NCI-H748 (cell line): ENCODE data around the gene SETD4.
"Not testable (repeated sequence)": the region's sequence is repeated elsewhere in the genome, so short reads cannot be mapped to it uniquely, and the experiment has no call there.

ENCODE experiments used
- DNase-seq: peaks from one replicate; lab custom pipeline; 2025; ENCODE audit not compliant: unreplicated experiment; lab: John Stamatoyannopoulos, UW

The SETD4 gene, protein sequence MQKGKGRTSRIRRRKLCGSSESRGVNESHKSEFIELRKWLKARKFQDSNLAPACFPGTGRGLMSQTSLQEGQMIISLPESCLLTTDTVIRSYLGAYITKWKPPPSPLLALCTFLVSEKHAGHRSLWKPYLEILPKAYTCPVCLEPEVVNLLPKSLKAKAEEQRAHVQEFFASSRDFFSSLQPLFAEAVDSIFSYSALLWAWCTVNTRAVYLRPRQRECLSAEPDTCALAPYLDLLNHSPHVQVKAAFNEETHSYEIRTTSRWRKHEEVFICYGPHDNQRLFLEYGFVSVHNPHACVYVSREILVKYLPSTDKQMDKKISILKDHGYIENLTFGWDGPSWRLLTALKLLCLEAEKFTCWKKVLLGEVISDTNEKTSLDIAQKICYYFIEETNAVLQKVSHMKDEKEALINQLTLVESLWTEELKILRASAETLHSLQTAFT

DNA sequence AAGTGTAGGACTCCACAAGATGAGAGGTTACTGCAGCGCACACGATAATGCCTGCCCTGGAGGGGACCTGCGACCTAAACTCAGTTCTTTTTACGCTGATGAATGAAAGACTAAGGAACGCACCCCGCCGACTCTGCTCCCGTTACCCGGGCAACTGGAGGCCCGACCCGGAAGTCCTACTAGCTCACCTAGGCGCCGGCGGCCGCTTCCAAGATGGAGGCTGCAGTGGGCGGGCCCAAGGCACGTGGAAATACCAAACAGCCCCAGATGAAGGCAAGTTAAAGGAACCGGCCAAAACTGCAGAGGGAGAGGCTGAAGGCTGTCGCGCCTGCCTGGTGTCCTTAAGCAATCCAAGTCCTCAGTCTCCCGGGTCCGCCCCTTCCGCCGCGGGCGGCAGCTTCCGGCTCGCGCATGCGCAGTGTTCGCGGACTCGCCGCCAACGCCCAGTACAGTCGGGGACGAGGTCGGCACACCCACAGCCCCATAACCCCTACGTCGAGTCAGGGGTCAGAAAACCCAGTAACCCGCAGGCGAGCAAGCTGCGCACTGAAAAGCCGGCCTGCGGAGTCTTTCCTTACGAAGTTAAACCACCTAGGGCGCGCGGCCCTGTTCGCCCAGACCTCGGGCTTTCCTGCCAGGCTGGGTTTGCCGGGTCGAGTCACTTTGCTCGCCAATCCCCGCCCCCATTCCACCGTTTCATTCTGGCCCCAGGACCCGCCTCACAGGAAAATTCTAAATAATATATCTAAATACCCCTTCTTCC lies at the start of gene SETD4:
Gene SETD4 (minus strand): TSS at position 368 of the 763 bp plus-strand sequence. CDS start 1,638 bp downstream, outside the sequence.
- peak; percentile 91 for DNase-seq

DNA sequence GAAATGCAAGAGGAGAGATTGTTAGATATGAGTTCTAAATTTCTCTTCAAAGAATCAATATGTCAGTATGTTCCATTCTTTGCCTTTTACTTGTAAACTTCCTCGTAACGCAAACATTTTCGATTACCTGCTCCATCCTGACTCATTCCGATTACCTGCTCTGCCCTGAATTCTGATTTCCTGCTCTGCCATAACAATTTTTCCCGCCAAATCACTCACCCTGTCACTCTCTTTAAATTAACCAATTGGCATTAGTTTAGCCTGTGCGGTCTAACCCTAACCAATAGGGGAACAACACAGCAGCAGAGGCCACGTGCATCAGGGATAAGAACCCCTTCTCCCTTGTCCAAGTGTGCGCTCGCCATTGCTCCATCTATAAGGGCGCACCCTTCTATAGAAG lies 49.5 kb upstream of the SETD4 start:
- DNase-seq, result no peak

DNA sequence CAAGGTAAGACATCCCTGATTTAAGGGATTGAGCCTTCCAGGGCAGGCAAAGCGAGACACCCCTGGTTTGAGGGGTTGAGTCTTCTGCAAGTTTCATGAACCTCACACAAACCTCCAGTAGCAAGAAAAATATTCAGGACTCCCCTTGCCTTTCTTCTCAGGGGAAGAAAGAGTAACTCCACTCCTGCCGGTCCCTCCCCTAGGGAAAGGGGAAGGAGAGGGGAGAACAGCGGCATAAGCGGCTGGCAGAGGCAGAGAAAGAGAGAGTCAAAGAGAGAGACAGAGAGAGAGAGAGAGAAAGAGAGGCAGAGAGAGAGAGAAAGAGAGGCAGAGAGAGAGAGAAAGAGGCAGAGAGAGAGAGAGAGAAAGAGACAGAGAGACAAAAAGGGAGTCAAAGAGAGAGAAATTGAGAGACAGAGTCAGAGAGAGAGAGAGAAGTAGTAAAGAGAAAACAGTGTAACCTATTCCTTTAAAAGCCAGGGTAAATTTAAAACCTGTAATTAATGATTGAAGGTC lies 45.1 kb upstream of the SETD4 start:
- DNase-seq, result no peak

DNA sequence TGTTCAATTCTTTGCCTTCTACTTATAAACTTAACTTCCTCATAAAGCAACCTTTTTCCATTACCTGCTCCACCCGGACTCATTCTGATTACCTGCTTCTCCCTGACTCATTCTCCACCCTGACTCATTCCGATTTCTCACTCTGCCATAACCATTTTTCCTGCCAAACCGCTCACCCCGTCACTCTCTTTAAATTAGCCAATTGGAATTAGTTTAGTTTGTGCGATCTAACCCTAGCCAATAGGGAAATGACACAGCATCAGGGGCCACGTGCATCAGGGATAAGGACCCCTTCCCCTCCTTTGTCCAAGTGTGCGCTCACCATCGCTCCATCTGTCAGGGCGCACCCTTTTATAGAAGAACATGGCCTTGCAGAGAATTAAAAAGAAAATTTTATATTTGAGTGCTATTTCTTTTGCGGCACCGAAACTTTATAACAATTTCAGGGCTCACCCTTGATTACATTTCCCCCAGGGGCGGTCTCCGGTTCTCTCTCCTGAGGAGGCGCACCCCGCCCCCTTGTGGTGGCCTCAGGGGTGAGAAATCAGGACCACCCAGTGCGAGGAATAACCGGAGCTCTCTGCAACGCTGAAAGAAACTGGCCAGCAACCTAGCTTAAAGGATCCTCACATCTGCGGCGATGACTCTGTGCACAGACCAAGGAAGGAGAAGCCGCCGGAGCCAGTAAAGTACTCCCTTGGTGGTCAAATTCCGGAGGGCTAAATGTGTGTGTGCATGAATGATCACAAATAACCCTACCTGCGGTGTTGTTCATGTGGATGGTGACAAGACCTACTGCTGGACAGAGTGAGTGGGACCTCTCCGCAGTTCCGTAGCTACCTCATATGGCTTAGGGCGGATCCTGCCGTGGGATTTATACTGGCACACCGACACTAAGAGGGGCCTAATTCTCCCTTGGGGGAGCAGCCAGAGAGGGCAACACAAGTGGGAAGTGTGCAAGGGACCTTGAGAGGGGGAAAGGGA lies 44.3 kb upstream of the SETD4 start:
- DNase-seq, result no peak

DNA sequence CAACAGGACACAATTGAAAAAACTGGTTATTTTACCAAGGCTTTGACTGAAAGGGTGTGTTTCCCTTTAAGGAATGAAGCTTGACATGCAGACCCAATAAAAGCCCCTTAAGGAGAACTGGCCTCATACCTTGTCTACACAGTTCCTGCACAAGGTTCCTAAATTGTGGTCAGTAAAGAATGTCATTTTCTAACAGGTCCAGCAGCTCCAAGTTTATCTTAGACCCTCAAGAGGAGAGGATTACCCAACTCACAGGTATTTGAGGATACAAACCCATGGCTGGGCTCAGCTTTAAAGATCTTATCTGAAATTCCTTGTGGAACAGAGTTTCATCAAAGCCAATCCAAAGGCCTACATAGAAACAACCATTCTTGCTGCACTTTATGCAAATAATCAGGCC lies 43.1 kb upstream of the SETD4 start:
- no peak for DNase-seq

DNA sequence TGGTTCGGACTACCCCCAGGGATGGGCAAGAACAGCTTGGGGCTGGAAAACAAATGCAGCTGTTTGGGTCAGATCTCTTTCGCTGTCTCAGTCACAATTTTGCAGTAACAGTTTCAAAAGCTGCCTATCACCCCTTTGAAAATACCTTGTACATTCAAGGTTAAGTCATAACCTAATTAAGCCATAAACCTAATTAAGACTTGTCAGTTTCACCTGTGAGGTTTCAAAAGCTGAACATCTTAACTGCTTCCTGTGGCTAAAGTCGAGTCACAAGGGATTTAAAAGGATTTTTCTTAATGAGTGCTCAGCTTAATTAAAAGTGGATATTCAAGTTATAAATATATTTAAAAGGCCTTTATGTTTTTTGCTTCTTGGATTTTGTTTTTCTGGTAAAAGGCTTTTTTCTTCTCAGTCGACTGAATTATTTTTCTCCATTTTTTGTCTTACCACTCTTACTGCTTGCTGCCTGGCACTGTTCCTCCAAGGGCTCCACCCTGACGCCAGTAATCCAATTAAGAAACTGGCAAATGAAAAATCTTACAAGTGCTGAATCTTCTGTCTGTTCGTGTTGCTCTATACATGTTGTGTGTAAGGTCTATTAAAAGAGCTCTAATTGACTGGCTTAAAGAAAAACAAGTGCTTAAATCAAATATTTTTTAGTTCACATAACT lies 40.8 kb upstream of the SETD4 start:
- no peak for DNase-seq

DNA sequence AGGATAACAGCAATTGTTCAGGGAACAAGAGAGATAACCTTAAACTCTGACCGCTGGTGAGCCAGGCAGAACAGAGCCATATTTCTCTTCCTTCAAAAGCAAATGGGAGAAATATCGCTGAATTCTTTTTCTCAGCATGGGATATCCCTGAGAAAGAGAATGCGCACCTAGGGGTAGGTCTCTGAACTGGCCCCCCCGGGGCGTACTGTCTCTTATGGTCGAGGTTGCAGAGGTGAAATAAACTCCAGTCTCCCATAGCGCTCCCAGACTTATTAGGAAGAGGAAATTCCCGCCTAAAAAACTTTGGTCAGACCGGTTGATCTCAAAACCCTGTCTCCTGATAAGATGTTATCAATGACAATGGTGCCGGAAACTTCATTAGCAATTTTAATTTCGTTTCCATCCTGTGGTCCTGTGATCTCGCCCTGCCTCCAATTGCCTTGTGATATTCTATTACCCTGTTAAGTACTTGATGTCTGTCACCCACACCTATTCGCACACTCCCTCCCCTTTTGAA lies 39.4 kb upstream of the SETD4 start:
- DNase-seq, result not testable (repeated sequence)

DNA sequence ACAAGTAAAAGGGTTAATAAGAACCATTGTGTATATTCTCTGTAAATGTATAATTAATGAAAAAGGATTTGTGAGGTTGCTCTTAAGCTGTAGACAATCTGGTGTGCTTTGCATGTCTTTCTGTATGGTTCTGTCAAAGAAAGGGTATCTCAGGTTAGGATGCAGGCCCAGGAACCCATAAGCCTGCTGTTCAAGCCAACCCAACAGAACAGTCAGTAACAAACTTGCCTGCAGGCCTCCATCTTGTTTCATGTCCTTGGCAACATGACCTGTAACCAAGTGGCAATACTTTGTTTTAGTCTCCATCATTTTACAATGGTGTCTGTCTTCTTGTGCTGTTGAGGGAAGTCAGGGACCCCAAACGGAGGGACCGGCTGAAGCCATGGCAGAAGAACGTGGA lies 38.7 kb upstream of the SETD4 start:
- DNase-seq, result no peak

DNA sequence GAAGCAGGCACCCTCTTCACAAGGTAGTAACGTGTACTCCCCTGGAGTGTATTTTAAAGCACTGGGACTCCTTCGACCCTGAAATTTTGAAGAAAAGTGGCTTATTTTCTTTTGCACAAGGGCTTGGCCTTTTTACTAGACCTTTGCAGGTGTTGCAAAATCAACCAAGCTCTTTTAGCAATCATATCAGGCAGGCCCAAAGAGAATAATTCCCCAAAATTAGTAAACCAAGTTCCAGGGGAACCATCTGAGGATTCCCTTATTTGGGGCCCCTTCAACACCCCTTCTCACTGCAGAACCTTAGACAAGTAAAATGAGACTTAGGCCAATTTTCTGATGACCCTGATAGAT lies 37.8 kb upstream of the SETD4 start:
- DNase-seq, result no peak

DNA sequence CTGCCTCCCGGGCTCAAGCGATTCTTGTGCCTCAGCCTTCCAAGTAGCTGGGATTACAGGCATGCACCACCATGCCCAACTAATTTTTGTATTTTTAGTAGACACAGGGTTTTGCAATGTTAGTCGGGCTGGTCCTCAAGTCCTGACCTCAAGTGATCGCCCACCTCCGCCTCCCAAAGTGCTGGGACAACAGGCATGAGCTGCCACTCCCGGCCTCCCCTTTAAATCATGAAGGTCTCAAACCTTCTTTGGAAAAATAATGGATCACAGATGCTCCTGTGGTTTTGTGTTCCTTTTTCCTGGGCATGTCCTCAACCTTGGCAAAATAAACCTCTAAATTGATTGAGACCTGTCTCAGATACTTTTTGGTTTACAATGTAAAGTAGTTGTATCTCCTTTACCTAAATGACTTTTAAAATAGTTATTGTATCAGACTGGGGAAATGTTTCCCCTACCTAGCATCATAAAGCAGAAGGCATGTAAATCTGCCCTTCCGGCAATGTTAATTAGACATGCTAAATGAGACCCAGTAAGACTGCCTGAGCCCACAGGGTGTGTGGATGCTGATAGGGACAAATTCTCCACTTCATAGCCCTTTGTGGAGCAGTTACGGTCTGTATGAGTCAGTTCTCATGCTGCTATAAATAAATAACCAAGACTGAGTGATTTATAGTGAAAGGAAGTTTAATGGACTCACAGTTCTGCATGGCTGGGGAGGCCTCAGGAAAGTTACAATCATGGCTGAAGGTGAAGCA lies 37.3 kb upstream of the SETD4 start:
- no peak for DNase-seq

DNA sequence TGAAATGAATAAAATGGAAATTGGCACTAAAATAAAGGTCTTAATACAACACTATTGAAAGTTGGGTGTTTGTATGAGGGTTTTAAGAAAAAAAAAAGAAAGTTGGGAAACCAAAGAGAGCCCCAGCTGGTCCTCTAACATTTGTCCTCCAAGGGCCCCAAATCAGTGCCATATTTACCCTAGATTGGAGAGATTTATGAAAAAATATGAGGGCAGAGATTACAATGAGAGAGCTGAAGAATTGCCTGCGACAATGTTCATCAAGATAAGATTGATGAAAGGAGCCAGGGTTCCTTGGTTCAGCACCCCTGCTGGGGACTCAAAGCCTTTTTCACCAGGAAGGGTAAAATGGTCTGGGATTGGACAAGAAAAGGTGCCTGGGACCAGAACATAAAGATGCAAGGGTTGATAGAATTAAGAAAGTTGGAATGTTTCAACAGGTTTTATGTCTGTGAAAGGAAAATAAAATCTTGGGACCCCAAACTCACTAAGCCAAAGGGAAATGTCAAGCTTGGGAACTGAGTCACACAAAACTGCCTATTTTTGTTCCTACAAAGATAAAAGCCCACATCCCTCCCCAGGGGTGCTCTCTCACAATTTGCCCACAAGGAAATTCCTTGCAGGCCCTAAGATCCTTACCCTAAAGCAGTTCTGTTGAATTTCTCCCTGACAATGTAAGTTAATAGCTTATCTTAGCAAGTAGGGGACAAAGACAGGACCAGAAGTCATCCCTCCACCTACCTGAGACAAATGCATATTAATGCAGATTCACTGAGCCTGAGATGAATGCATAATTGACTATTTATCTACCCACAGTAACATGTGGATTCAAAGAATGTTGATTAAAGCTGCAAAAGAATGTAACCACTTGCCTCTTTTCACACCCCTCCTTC lies 36.3 kb upstream of the SETD4 start:
- no peak for DNase-seq

DNA sequence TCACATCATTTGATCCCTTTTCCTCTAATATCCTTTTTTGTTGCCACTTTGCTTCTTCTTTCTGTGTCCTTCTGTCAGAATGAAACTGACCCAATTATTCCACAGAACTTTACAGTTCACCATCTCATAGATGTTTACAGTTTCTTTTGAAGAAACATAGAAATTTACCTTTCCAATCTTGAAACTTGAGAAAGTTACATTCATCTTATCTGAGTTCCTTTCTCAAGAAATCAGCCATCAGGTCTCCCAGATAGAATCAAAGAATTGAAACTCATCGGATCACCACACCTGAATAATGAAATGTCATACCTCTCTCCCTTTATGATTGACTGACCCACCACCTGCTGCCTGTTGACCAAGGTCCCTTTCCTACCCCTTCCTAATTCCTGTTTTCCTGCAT lies 33.2 kb upstream of the SETD4 start:
- no peak for DNase-seq

DNA sequence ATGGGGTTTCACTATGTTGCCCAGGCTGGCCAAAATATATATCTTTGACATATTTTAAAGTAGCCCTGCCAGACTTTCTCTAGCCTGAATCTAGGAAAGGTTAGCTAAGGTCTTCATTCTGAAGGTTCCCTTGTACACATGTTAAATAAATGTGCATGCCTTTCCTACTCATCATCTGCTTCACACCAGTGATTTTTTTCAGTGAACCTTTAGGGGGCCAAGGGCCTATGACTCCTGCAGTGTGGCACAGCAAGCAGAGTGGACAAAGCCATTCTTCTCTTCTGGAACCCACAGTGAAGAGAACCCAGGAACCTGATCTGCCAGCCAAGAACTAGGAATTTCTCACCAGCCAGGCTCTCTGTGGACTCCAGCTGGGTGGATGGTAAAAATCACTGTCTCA lies 32.4 kb upstream of the SETD4 start:
- DNase-seq, result no peak

DNA sequence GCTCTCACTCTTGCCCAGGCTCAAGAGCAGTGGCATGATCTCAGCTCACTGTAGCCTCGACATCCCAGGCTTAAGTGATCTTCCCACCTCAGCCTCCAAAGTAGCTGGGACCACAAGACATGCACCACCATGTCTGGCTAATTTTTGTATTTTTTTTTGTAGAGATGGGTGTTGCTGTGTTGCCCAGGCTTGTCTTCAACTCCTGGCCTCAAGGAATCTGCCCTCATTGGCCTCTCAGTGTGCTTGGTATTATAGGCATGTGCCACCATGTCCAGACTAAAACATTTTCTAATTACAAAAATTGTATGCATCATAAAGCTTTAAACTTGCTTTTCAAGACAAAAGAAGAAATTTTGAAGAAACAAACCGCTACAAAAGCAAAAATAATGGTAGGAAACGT lies 29.6 kb upstream of the SETD4 start:
- DNase-seq, result no peak

DNA sequence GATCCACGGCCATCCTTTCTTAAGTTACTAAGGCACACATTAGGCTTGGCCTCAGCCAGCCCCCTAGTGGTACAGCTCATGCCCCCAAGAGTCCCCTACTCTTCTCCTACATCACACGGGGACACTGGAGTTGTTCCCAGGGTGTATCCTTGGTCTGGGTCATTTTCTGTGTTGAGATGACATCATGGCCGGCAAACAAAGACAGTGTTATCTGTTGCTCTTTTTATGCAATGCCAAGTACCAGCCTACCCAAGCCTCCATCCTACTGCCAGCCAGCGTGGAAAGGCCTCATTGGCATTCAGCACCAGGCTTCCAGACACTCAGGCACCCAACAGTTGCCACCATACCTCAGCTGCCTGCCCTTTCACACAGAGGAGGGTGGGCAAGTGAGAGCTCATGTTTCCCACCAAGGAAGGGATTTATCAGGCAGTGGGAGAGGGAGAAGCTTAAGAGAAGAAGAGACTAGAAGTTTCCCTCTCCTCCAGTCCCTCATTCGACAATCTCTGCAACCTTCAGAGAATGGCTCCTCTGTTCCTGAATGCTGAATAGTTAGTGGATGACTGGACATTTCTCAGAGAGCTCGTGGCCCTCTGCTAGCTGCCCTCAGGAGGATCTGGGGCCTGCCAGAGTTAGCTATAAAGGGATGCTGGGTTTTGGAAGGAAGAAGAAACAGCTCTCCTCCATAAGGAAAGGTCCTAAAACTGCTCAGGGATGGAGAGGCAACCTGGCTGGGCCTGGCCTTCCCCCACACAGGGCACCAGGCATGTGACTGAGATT lies 27.2 kb upstream of the SETD4 start:
- DNase-seq, result no peak

DNA sequence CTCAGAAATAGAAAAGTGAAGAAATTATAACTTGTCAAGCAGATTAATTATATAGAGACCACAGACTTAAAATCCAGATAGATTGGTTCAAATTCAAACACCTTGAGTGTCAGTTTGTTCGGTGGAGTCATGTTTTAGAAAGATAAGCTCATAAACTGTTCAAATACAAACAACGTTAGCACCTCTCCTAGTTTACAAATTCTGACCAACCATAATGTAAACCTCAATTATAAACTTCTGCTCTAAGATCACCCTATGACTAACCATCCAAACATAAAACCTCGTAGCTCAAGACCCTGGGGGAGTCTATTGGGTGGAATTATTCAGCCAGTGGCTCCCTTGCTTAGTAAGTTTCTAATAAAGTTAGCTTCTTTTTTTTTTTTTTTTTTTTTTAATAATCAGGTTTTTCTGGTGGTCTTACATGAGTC lies 21.9 kb upstream of the SETD4 start:
- no peak for DNase-seq

DNA sequence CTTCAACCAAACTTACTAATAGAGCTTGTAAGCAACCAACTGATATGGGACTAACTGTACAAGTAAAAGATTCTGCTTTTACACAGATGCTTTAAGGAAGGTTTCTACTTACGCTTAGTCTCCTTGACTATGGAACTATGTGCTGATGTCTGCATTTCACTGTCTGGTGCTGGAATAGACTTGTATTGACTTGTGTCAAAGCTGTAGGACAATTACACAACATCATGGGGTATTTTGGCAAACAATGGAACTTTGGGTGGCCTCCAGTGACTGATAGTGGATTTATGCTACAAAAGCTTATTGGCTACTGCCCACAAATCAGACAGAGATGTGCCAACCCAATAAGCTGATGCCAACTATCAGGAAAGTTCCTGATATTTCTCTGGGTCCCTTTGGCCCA lies 20.1 kb upstream of the SETD4 start:
- no peak for DNase-seq

DNA sequence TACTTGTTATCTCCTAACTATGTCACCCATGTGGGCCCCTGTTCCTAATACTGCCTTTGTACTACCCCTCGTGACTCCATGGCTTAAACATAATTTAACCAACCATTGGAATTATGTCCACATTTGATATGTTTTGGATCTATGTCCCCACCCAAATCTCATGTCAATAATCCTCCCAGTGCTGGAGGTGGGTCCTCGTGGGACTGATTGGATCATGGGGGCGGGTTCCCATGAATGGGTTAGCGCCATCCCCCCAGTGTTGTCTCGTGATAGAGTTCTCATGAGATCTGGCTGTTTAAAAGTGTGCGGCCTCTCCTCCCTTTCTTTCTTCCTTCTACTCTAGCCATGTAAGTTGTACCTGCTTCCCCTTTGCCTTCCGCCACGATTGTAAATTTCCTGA lies 19.3 kb upstream of the SETD4 start:
- DNase-seq, result no peak
